Measurements from ENCODE around the gene NAP1L1.

DNA sequence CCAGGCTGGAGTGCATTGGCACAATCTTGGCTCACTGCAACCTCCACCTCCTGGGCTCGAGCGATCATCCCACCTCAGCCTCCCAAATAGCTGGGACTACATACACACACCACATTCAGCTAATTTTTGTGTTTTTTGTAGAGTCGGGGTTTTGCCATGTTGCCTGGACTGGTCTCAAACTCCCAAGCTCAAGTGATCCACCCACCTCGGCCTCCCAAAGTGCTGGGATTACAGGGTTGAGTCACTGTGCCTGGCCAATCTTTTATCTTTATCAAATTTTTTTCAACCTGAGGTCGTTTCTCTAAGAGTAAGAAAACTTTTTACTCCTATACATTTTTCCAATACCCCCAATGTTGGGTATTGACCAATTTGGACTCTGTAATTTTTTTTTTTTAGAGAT, 40.0 kb upstream of the NAP1L1 start:
- TF ChIP-seq, protein P1, sequence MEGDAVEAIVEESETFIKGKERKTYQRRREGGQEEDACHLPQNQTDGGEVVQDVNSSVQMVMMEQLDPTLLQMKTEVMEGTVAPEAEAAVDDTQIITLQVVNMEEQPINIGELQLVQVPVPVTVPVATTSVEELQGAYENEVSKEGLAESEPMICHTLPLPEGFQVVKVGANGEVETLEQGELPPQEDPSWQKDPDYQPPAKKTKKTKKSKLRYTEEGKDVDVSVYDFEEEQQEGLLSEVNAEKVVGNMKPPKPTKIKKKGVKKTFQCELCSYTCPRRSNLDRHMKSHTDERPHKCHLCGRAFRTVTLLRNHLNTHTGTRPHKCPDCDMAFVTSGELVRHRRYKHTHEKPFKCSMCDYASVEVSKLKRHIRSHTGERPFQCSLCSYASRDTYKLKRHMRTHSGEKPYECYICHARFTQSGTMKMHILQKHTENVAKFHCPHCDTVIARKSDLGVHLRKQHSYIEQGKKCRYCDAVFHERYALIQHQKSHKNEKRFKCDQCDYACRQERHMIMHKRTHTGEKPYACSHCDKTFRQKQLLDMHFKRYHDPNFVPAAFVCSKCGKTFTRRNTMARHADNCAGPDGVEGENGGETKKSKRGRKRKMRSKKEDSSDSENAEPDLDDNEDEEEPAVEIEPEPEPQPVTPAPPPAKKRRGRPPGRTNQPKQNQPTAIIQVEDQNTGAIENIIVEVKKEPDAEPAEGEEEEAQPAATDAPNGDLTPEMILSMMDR (IDR thresholded peaks at IDR 0.05; ENCODE audit: insufficient read depth, low read length), result no peak
- TF ChIP-seq POLR2AphosphoS5 (IDR thresholded peaks at IDR 0.05; ENCODE audit: low read depth), result no peak
- TF ChIP-seq, protein P2, sequence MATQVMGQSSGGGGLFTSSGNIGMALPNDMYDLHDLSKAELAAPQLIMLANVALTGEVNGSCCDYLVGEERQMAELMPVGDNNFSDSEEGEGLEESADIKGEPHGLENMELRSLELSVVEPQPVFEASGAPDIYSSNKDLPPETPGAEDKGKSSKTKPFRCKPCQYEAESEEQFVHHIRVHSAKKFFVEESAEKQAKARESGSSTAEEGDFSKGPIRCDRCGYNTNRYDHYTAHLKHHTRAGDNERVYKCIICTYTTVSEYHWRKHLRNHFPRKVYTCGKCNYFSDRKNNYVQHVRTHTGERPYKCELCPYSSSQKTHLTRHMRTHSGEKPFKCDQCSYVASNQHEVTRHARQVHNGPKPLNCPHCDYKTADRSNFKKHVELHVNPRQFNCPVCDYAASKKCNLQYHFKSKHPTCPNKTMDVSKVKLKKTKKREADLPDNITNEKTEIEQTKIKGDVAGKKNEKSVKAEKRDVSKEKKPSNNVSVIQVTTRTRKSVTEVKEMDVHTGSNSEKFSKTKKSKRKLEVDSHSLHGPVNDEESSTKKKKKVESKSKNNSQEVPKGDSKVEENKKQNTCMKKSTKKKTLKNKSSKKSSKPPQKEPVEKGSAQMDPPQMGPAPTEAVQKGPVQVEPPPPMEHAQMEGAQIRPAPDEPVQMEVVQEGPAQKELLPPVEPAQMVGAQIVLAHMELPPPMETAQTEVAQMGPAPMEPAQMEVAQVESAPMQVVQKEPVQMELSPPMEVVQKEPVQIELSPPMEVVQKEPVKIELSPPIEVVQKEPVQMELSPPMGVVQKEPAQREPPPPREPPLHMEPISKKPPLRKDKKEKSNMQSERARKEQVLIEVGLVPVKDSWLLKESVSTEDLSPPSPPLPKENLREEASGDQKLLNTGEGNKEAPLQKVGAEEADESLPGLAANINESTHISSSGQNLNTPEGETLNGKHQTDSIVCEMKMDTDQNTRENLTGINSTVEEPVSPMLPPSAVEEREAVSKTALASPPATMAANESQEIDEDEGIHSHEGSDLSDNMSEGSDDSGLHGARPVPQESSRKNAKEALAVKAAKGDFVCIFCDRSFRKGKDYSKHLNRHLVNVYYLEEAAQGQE (IDR thresholded peaks at IDR 0.05; ENCODE audit: insufficient replicate concordance, low read depth), result no peak
